Brain microvascular endothelial cell (primary cell): ENCODE results near the gene EFHC1.

Source experiments
- DNase-seq: peaks from one replicate; pipeline ENCODE4 v3.0.0-alpha.2; 2020
- H3K27ac ChIP-seq: fragments of 250-450 bp; sonication (Bioruptor Pico); 2 replicates; pipeline ENCODE4 v1.5.1; 2020; ENCODE audit warnings: mild to moderate bottlenecking, moderate library complexity
- H3K27me3 ChIP-seq: fragments of 250-450 bp; sonication (Bioruptor Pico); replicated peaks from 2 replicates; pipeline ENCODE4 v1.5.1; 2020; ENCODE audit warnings: mild to moderate bottlenecking
- H3K36me3 ChIP-seq: fragments of 250-450 bp; sonication (Bioruptor Pico); replicated peaks from 2 replicates; pipeline ENCODE4 v1.5.1; 2020; ENCODE audit warnings: mild to moderate bottlenecking
- H3K4me3 ChIP-seq: 2 replicates; pipeline ENCODE4 v1.5.1; 2011; ENCODE audit warnings: low read depth, mild to moderate bottlenecking, control low read depth, low read length, moderate library complexity
- CTCF ChIP-seq: IDR thresholded peaks from 2 replicates; pipeline ENCODE4 v1.5.1; 2011; ENCODE audit warnings: low read depth, mild to moderate bottlenecking, moderate library complexity, low read length, control low read depth, inconsistent platforms; ENCODE audit errors: missing control alignments
- in situ Hi-C: cut with HindIII; loops from 2 replicates; pipeline ENCODE4 v1.10.0; 2017; ENCODE audit warnings: low sequenced_read_pairs, low pct_ligation_motif_present

Gene EFHC1

GRCh38 chr6:52392944-52393343 is 27.2 kb upstream of the EFHC1 start:
- in situ Hi-C loops = loop anchor here (25.0 kb wide), 1 partner anchor 106 kb away; the partner anchor contains the start of gene MCM3
- H3K27ac ChIP-seq = peak overlapping the region; percentile 31
- DNase-seq = peak; percentile 61

GRCh38 chr6:52393780-52394179 is 26.4 kb upstream of the EFHC1 start:
- no peak overlapping the region for H3K4me3 ChIP-seq
- no peaks in the 10 kb centered on the region for H3K27me3 ChIP-seq
- DNase-seq = no peak
- no peak overlapping the region for H3K27ac ChIP-seq
- H3K36me3 ChIP-seq = no peaks in the 10 kb centered on the region
- in situ Hi-C loops = loop anchor here (25.0 kb wide), 1 partner anchor 106 kb away; the partner anchor contains the start of gene MCM3
- no peak for TF ChIP-seq CTCF

More at GRCh38 chr6:52392944-52393343, 27.2 kb upstream of the EFHC1 start:
- Histone ChIP-seq H3K36me3 (no peaks in the 10 kb centered on the region), H3K27me3 (no peaks in the 10 kb centered on the region), H3K4me3 (no peak overlapping the region)
- TF ChIP-seq CTCF = no peak

- no peak for DNase-seq
- no peak overlapping the region for H3K27ac ChIP-seq
- H3K4me3 ChIP-seq = no peak overlapping the region
- H3K36me3 ChIP-seq = no peaks in the 10 kb centered on the region
- no peaks in the 10 kb centered on the region for H3K27me3 ChIP-seq
- TF ChIP-seq CTCF = no peak
- in situ Hi-C loops = loop anchor here (25.0 kb wide), 1 partner anchor 107 kb away; the partner anchor contains the start of gene MCM3
Observed at GRCh38 chr6:52394251-52394666, 25.9 kb upstream of the EFHC1 start.

- no peak for TF ChIP-seq CTCF
Observed at GRCh38 chr6:52395969-52396368, 24.2 kb upstream of the EFHC1 start.

GRCh38 chr6:52399511-52400312 is 20.4 kb upstream of the EFHC1 start:
- Histone ChIP-seq H3K27ac (no peak overlapping the region), H3K4me3 (no peak overlapping the region), H3K27me3 (no peaks in the 10 kb centered on the region), H3K36me3 (no peaks in the 10 kb centered on the region)
- in situ Hi-C loops = loop anchor here (25.0 kb wide), 2 partner anchors 112 to 263 kb away; partner anchors contain the start of genes MCM3 and TMEM14A
- peak; percentile 49 for DNase-seq
- peak; percentile 94 for TF ChIP-seq CTCF

More at GRCh38 chr6:52395969-52396368, 24.2 kb upstream of the EFHC1 start:
- Histone ChIP-seq H3K27ac (no peak overlapping the region), H3K27me3 (no peaks in the 10 kb centered on the region), H3K36me3 (no peaks in the 10 kb centered on the region), H3K4me3 (no peak overlapping the region)
- no peak for DNase-seq
- in situ Hi-C loops = loop anchor here (25.0 kb wide), 1 partner anchor 109 kb away; the partner anchor contains the start of gene MCM3
